SK-MEL-5 (cell line): ENCODE measurements around the gene SLC24A4. TPM values are rescaled to one million over a fixed set of nuclear protein-coding genes. Genes with fewer than 3 reads are reported as not detected.
"Not testable (repeated sequence)": the region's sequence is repeated elsewhere in the genome, so short reads cannot be mapped to it uniquely, and the experiment has no call there.

Experiments
- DNase-seq: peaks from one replicate; pipeline ENCODE4 v3.0.0-alpha.2; 2016; ENCODE audit warnings: low read depth, low spot score
- in situ Hi-C: cut with HindIII; loops from 2 replicates; pipeline ENCODE4 v1.10.0; 2016; ENCODE audit warnings: low sequenced_read_pairs, high pct_unique_total_duplicates, low pct_unique_long_range_greater_than_20kb
- total RNA-seq: library from RNA; depleted of rRNA; stranded (reverse); fragments of >200 nt; shearing (Covaris generic); gene quantifications from 2 replicates; pipeline ENCODE4 v1.2.3, GENCODE V29; 2014

Gene SLC24A4
- total RNA-seq, 1 experiment from 2014 or later = 0.24 TPM

DNA sequence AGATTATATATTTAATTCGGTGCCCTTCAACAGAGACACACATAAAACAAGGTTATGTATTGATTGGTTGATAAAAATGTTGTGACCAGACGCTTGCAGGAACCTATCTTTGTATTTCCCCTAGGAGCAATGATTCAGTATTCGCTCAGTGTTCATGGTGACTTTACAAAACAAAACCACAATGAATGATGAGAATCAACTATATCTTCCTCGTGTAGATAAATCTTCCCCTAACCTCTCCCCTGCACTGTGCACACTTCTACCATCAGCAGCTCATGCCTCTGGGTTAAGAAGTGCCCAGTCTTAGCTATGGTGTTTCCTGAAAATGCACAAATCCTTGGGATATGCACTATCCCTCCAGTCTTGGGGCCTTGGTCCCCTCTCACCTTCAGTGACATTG is 206.9 kb downstream of the SLC24A4 start:
- DNase-seq = no peak
- in situ Hi-C loops = no loop called here

GRCh38 chr14:92531106-92531873 is 208.3 kb downstream of the SLC24A4 start:
- no peak for DNase-seq
- in situ Hi-C loops = no loop called here

GRCh38 chr14:92532490-92533163 is 209.7 kb downstream of the SLC24A4 start:
- in situ Hi-C loops = no loop called here
- DNase-seq = no peak

GRCh38 chr14:92534932-92535643 is 212.1 kb downstream of the SLC24A4 start:
- no peak for DNase-seq
- in situ Hi-C loops = no loop called here

DNA sequence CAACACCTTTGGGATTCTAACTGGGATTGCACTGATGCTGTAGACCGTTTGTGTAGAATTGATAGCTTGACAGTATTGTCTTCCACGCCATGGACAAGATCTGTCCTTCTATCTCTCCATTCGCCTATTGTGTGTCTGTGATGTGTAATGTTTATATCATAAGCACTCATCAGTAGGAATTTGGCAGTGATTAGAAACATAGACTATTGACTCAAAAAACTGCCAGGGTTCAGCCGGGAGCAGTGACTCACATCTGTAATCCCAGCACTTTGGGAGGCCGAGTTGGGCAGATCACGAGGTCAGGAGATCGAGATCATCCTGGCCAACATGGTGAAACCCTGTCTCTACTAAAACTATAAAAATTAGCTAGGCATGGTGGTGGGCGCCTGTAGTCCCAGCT is 213.3 kb downstream of the SLC24A4 start:
- in situ Hi-C loops, DNase-seq: not testable (repeated sequence)

DNA sequence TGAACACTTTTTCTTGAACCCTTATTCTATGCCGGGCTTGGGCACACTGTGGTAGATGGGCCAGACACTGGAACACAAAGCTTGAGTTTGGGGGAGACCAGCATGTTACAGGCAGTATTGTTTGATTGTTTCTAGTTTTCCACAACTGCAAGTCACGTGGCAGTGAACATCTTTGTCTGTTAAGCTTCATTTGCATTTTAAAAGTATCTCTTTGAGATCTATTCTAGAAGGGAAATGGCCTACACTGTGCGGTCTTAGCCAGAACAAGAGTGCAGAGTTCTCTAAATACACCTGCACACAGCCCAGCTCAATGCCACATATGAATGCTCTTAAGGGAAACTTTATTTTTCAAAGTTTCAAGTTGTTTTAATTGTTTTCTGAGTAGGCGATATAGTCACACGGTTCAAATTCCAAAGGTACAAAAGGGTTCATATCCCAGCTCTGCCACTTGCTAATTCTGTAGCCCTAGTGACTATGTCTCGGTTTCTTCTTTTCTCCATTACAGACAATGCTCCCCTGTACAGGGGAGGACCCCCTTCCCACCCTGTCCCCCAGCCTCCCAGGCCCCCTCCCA is 215.5 kb downstream of the SLC24A4 start:
- in situ Hi-C loops = no loop called here
- no peak for DNase-seq

- in situ Hi-C loops = no loop called here
- no peak for DNase-seq
These were observed 216.5 kb downstream of the SLC24A4 start for GRCh38 chr14:92539419-92539818.

DNA sequence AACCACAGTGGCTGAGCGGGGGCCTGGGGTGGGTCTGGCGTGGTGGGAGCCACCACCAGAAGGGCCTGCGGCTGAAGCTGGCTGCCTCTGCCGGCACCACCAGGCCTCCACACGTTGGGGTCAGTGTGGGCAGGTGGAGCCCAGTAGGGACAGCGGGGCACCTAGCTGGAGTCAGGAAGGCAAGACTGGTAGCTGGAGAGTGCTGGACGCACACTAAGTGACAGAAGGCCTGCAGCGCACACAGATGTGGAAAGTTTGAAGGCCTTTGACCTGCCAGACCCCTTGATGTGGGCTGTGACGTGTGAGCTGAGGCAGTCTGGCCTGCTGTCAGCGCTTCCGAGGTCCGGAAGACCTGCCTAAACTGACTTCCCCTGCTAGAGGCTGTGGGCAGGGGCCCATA is 216.9 kb downstream of the SLC24A4 start:
- DNase-seq = no peak
- in situ Hi-C loops = no loop called here

DNA sequence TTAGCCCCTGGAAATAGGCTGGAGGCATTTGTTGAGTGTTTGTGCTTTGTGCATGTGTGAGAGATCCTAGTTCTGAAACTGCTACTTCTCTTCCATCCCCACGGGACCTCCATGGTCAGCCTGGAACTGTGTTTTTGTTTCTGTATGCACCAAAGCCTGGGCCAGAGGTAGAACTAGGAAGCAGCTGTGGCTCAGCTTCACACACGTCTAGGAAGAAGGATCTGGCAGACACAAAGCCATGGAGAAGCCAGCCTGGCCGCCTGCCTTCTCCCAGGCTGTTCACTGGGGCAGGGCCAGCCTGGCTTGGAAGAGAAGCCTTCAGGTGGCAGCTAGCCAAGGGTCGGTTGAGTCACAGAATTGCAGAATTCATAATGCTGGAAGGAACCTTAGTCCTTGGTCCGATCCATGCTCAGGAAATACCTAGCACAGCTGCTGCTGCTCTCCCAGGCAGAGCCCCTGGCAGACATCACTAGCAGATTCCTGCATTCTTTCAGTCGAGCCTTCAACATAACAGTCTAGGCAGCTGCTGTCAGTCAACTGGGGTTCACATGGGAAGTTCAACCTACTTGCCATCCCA is 217.6 kb downstream of the SLC24A4 start:
- in situ Hi-C loops = no loop called here
- DNase-seq = peak; percentile 47

- in situ Hi-C loops = no loop called here
- DNase-seq = peak; percentile 59
These were observed 220.0 kb downstream of the SLC24A4 start for GRCh38 chr14:92542766-92543554.

GRCh38 chr14:92544051-92544720 is 221.2 kb downstream of the SLC24A4 start:
- in situ Hi-C loops = no loop called here

GRCh38 chr14:92546347-92547053 is 223.5 kb downstream of the SLC24A4 start:
- in situ Hi-C loops = no loop called here
- DNase-seq = peak; percentile 16

More at GRCh38 chr14:92544051-92544720, 221.2 kb downstream of the SLC24A4 start:
- DNase-seq = no peak

- DNase-seq = no peak
- in situ Hi-C loops = no loop called here
These were observed 226.3 kb downstream of the SLC24A4 start for GRCh38 chr14:92549105-92549858.

DNA sequence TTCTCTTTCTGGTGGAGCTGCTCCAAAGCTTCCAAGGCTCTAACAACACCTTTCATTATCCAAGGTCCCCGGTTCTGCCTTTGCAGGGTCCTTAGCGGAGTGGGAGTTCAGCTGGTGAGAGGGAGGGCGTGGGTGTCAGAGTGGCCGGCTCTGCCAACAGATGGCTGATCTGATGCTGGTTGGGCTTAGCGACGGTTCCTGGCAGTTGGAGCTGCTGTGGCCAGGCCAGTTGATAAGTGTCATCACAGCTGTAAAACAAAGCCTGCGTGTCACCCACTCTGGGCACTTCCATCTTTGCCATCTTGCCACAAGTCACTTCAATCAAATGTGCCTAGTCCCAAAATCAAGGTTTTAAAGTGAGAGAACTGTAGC is 226.9 kb downstream of the SLC24A4 start:
- DNase-seq = no peak
- in situ Hi-C loops = no loop called here
